OCI-LY3 (cell line): Measurements from ENCODE around the gene KLK14.

Experiments
- H2AFZ ChIP-seq: fragments of 200-600, 300-600 bp; shearing (Covaris generic); 2 replicates; pipeline ENCODE4 v1.6.0; 2014; ENCODE audit warnings: antibody characterized with exemption, low read depth, low read length
- H3K27ac ChIP-seq: fragments of 200-600, 300-600 bp; sonication (generic); 2 replicates; pipeline ENCODE4 v1.5.1; 2014; ENCODE audit warnings: mild to moderate bottlenecking, low read length, moderate library complexity, mixed read lengths
- H3K27me3 ChIP-seq: fragments of 200-600, 300-600 bp; sonication (generic); 2 replicates; pipeline ENCODE4 v1.6.1; 2014; ENCODE audit warnings: low read depth, low read length, mixed read lengths
- H3K36me3 ChIP-seq: fragments of 200-600, 300-600 bp; sonication (generic); replicated peaks from 2 replicates; pipeline ENCODE3; 2014; ENCODE audit warnings: low read depth, low read length, mixed read lengths
- H3K4me1 ChIP-seq: fragments of 300-600, 200-600 bp; sonication (generic); 2 replicates; pipeline ENCODE4 v1.6.1; 2014; ENCODE audit warnings: low read length, mixed read lengths
- H3K4me2 ChIP-seq: fragments of 200-600, 300-600 bp; sonication (generic); 2 replicates; pipeline ENCODE4 v1.6.1; 2014; ENCODE audit warnings: low read length, mixed read lengths
- H3K4me3 ChIP-seq: fragments of 300-600, 200-600 bp; sonication (generic); 2 replicates; pipeline ENCODE4 v1.5.1; 2014; ENCODE audit warnings: antibody characterized with exemption, mild to moderate bottlenecking, low read length, moderate library complexity
- H3K79me2 ChIP-seq: fragments of 300-600, 200-600 bp; shearing (Covaris generic); 2 replicates; pipeline ENCODE4 v1.6.1; 2014; ENCODE audit warnings: mild to moderate bottlenecking, low read length, mixed read lengths
- H3K9ac ChIP-seq: fragments of 300-600, 200-600 bp; shearing (Covaris generic); 2 replicates; pipeline ENCODE4 v1.6.0; 2014; ENCODE audit warnings: mild to moderate bottlenecking, low read length, moderate library complexity
- H3K9me3 ChIP-seq: fragments of 200-600, 300-600 bp; shearing (Covaris generic); 2 replicates; pipeline ENCODE4 v1.6.1; 2014; ENCODE audit warnings: low read length, mixed read lengths; ENCODE audit not compliant: insufficient read depth
- H4K20me1 ChIP-seq: fragments of 200-600, 300-600 bp; sonication (generic); 2 replicates; pipeline ENCODE4 v1.6.1; 2016; ENCODE audit warnings: low read length, mixed read lengths; ENCODE audit not compliant: insufficient read depth
- EZH2phosphoT487 ChIP-seq: fragments of 200-600 bp; shearing (Covaris generic); IDR thresholded peaks from 2 replicates; pipeline ENCODE4 v1.6.1; 2018; ENCODE audit warnings: antibody characterized with exemption, mixed run types, low read depth
- TF ChIP-seq, protein P1 (sequence below): fragments of 200-600, 300-600 bp; sonication (generic); IDR thresholded peaks from 2 replicates; pipeline ENCODE4 v1.5.1; 2014; ENCODE audit warnings: antibody characterized with exemption, low read length, low read depth

KLK14 gene

DNA sequence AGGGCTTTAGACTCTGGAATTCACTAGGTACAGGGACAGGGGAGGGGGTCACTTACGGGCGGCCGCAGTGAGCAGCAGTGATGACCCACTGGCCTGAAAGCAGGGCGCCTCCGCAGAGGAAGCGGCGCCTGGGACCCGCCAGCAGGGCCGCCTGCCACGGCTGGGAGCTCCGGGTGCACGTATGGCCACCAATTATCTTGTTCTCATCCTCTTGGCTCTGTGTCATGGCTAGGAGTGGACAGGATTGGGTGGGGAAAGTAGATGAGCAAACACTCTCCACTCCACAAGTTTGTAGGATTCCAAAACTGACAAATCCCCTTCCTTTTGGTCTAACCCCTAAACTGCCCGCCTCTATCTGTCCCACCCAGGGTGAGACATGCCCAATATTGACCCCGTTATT is 1.2 kb downstream of the KLK14 start:
- Histone ChIP-seq H3K27ac (no peak overlapping the region), H3K9me3 (no peaks in the 10 kb centered on the region), H4K20me1 (no peaks in the 10 kb centered on the region), H3K79me2 (no peaks in the 10 kb centered on the region), H2AFZ (no peak overlapping the region), H3K4me3 (no peak overlapping the region), H3K36me3 (no peaks in the 10 kb centered on the region), H3K9ac (no peak overlapping the region), H3K4me1 (no peaks in the 10 kb centered on the region), H3K4me2 (no peak overlapping the region), H3K27me3 (peaks cover 6% of the 10 kb centered on the region)
- TF ChIP-seq, protein P1, sequence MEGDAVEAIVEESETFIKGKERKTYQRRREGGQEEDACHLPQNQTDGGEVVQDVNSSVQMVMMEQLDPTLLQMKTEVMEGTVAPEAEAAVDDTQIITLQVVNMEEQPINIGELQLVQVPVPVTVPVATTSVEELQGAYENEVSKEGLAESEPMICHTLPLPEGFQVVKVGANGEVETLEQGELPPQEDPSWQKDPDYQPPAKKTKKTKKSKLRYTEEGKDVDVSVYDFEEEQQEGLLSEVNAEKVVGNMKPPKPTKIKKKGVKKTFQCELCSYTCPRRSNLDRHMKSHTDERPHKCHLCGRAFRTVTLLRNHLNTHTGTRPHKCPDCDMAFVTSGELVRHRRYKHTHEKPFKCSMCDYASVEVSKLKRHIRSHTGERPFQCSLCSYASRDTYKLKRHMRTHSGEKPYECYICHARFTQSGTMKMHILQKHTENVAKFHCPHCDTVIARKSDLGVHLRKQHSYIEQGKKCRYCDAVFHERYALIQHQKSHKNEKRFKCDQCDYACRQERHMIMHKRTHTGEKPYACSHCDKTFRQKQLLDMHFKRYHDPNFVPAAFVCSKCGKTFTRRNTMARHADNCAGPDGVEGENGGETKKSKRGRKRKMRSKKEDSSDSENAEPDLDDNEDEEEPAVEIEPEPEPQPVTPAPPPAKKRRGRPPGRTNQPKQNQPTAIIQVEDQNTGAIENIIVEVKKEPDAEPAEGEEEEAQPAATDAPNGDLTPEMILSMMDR, result no peak

DNA sequence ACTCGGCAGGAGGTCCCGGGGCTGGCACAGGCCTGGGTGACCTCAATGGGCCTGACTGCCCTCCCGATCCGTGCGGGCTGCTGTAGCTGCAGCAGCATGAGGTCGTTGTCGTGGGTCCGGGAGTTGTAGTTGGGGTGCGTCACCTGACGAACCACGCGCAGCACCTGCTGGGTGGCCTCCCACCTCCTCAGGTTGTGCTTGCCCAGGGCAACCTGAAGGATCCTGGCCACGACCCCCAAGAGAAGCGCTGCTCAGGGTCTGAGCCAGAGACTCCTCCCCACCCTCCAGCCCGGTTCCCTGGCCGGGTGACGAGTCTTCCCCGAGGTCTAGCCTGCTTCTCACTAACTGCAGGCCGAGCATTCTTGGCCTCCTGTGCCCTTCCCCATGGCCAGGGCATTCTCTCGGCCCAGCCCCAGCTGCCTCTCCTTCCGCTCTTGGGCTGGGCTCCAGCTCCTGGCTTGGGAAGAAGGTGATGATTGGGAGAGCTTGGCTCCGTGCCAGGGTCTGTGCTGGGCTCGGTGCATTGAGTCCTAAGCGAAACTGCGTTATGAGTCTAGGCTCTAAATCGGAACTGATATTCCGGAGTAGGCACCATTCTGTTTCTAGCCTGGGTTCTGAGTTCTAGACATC is 3.1 kb downstream of the KLK14 start:
- Histone ChIP-seq H2AFZ (no peak overlapping the region), H3K4me3 (no peak overlapping the region), H3K4me2 (no peak overlapping the region), H3K27me3 (peaks cover 11% of the 10 kb centered on the region), H3K4me1 (no peaks in the 10 kb centered on the region), H3K27ac (no peak overlapping the region), H3K9ac (no peak overlapping the region), H3K36me3 (no peaks in the 10 kb centered on the region), H3K79me2 (no peaks in the 10 kb centered on the region), H4K20me1 (no peaks in the 10 kb centered on the region), H3K9me3 (no peaks in the 10 kb centered on the region)
- TF ChIP-seq EZH2phosphoT487, result no peak
- TF ChIP-seq, protein P1, result no peak

DNA sequence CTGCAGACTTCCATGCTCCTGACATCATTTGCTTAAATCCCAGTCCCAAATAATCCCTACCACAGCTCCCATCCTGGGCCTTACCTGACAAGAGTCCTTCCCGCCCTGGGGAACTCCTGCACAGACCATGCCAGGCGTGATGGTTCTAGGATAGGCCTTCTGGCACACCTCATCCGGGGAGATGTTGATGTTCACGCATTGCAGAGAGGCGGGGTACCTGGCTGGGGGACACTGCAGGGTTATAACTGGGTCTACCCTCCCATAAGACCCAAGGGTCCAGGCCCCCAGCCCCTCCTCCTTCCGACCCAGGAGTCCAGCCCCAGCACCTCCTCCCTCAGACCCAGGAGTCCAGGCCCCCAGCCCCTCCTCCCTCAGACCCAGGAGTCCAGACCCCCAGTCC is 4.0 kb downstream of the KLK14 start:
- no peaks in the 10 kb centered on the region for H3K79me2 ChIP-seq
- H3K9ac ChIP-seq, result no peak overlapping the region
- no peaks in the 10 kb centered on the region for H3K36me3 ChIP-seq
- no peak overlapping the region for H2AFZ ChIP-seq
- H3K4me3 ChIP-seq, result no peak overlapping the region
- H3K4me1 ChIP-seq, result no peaks in the 10 kb centered on the region
- TF ChIP-seq, protein P1, result no peak
- no peak for TF ChIP-seq EZH2phosphoT487
- H3K9me3 ChIP-seq, result no peaks in the 10 kb centered on the region
- H3K27me3 ChIP-seq, result peaks cover 19% of the 10 kb centered on the region
- H4K20me1 ChIP-seq, result no peaks in the 10 kb centered on the region
- no peak overlapping the region for H3K4me2 ChIP-seq
- no peak overlapping the region for H3K27ac ChIP-seq

DNA sequence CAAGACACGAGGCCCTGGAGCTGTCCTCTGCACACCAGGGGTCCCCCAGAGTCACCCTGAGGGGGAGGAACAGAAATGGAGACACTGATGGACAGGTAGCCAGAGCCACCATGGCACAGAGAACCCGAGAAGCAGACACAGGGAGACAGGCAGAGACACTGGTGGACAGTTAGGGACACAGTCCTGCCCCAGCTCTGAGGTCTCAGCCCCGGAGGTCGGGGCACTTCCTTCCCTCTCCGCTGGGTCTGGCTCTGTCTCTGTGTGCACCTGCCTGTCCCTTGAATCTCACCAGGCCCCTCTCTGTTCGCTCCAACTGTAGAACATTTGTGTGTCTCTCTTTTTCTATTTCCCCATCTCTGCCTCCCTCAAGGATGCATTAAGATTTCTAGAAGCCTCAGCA is 4.6 kb downstream of the KLK14 start:
- peaks cover 21% of the 10 kb centered on the region for H3K27me3 ChIP-seq
- no peak overlapping the region for H3K27ac ChIP-seq
- TF ChIP-seq, protein P1, result no peak
- TF ChIP-seq EZH2phosphoT487, result no peak
- H3K9ac ChIP-seq, result no peak overlapping the region
- H4K20me1 ChIP-seq, result no peaks in the 10 kb centered on the region
- no peak overlapping the region for H3K4me3 ChIP-seq
- H3K4me2 ChIP-seq, result no peak overlapping the region
- no peak overlapping the region for H2AFZ ChIP-seq
- H3K36me3 ChIP-seq, result no peaks in the 10 kb centered on the region
- 0 out of 2 replicates have a peak, but pooled peaks cover 5% of the 10 kb centered on the region for H3K9me3 ChIP-seq
- no peaks in the 10 kb centered on the region for H3K4me1 ChIP-seq
- H3K79me2 ChIP-seq, result no peaks in the 10 kb centered on the region
